HG03342 (cell line): Measurements from ENCODE around the gene DCAKD.

Experiments
- ATAC-seq: cut with Tn5 transposase; IDR thresholded peaks from one replicate; pipeline ENCODE4 v1.9.1; 2021; ENCODE audit warnings: mild to moderate bottlenecking, moderate library complexity; ENCODE audit not compliant: unreplicated experiment

The DCAKD gene

GRCh38 chr17:45051060-45051719 lies at the start of gene DCAKD:
Gene DCAKD (minus strand): TSS chr17:45051632. CDS start chr17:45034885, 16,747 bp downstream.
- ATAC-seq, result peak; percentile 90

- ATAC-seq, result no peak
Measured at GRCh38 chr17:45098869-45099616, 47.6 kb upstream of the DCAKD start.

GRCh38 chr17:45098081-45098868 lies 46.8 kb upstream of the DCAKD start:
- ATAC-seq, result no peak

GRCh38 chr17:45096926-45097325 lies 45.5 kb upstream of the DCAKD start:
- ATAC-seq, result no peak

- no peak for ATAC-seq
Measured at GRCh38 chr17:45096141-45096540, 44.7 kb upstream of the DCAKD start.

- no peak for ATAC-seq
Measured at GRCh38 chr17:45093444-45094110, 42.1 kb upstream of the DCAKD start.

GRCh38 chr17:45092911-45093430 lies 41.5 kb upstream of the DCAKD start:
- no peak for ATAC-seq

- ATAC-seq, result no peak
Measured at GRCh38 chr17:45091778-45092425, 40.5 kb upstream of the DCAKD start.

- ATAC-seq, result no peak
Measured at GRCh38 chr17:45090711-45091110, 39.3 kb upstream of the DCAKD start.

- ATAC-seq, result no peak
Measured at GRCh38 chr17:45088741-45089140, 37.3 kb upstream of the DCAKD start.

GRCh38 chr17:45087978-45088377 lies 36.5 kb upstream of the DCAKD start:
- ATAC-seq, result no peak

GRCh38 chr17:45087504-45087975 lies 36.1 kb upstream of the DCAKD start:
- no peak for ATAC-seq

GRCh38 chr17:45086865-45087503 lies 35.6 kb upstream of the DCAKD start:
- ATAC-seq, result no peak

- no peak for ATAC-seq
Measured at GRCh38 chr17:45086391-45086790, 35.0 kb upstream of the DCAKD start.

GRCh38 chr17:45081047-45081703 lies 29.7 kb upstream of the DCAKD start:
- ATAC-seq, result no peak

GRCh38 chr17:45077643-45078042 lies 26.2 kb upstream of the DCAKD start:
- ATAC-seq, result no peak

GRCh38 chr17:45073414-45074070 lies 22.1 kb upstream of the DCAKD start:
- no peak for ATAC-seq

GRCh38 chr17:45070809-45071208 lies 19.4 kb upstream of the DCAKD start:
- no peak for ATAC-seq

- ATAC-seq, result no peak
Measured at GRCh38 chr17:45070001-45070400, 18.6 kb upstream of the DCAKD start.
